Measurements from ENCODE around the gene EPN1.
"Not testable (repeated sequence)": the region's sequence is repeated elsewhere in the genome, so short reads cannot be mapped to it uniquely, and the experiment has no call there.

Gene EPN1

DNA sequence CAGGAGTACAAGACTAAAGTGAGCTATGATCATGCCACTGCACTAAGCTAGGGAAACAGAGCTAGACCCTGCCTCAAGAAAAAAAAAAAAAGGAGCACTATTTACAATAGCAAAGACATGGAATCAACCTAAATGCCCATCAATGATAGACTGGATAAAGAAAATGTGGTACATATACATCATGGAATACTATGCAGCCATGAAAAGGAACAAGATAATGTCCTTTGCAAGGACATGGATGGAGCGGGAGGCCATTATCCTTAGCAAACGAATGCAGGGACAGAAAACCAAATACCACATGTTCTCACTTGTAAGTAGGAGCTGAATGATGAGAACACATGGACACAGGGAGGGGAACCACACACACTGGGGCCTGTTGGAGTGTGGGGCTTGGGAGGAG is 55.4 kb downstream of the EPN1 start:
- not testable (repeated sequence) for DNase-seq

GRCh38 chr19:55738302-55738701 is 63.3 kb downstream of the EPN1 start, which contains the start of gene NLRP9:
TSS of gene NLRP9 (minus strand) at chr19:55738402. CDS start at chr19:55738374, 28 bp downstream.
- DNase-seq, result no peak

DNA sequence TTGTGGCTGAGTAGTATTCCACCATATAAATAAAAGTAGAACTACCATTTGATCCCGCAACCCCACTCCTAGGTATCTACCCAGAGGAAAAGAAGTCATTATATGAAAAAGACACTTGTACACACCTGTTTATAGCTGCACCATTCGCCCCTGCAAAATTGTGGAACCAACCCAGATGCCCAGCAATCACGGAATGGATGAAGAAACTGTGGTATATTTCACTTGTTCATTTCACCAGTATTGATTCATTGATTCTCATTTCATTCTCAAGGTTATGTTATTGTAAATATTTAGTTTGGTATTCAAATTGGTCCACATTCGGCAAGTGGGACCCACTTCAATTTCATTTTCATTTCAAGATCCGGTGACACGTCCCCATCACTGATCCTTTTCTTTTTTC is 75.7 kb downstream of the EPN1 start:
- no peak for DNase-seq

- no peak for DNase-seq
Observed at GRCh38 chr19:55753401-55753800, 78.4 kb downstream of the EPN1 start.

GRCh38 chr19:55756808-55757207 is 81.8 kb downstream of the EPN1 start:
- DNase-seq, result not testable (repeated sequence)

DNA sequence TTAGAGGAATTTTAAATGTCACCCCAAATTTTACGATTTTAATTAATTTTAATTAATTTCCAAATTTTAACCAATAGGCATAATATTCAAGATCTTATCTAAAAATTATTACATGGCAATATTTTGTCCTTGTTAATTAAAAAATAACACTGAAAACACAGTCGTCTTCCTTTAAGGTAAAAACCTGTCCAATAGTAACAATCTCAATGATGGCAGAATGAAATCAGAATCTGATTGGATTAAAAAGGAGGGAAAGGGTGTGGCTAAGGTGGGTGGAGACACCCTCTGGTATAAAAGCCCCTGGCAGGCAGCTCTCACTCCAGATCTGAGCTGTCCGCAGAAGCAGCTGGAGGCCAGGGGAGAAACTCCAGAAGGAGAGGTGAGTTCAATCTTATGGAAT is 83.8 kb downstream of the EPN1 start, which contains the start of gene RFPL4A:
RFPL4A (plus strand) TSS at position 301 of the 400 bp plus-strand sequence. CDS start 2,704 bp downstream, outside the sequence.
- not testable (repeated sequence) for DNase-seq

All from activated effector memory CD4-positive, alpha-beta T cell treated with anti-CD3 and anti-CD28 coated beads, Interleukin-2, amount 50 U/mL, for 16 hours (primary cell).